ENCODE results near the gene VDAC1.
"Not testable (repeated sequence)": the region's sequence is repeated elsewhere in the genome, so short reads cannot be mapped to it uniquely, and the experiment has no call there.

VDAC1 gene

DNA sequence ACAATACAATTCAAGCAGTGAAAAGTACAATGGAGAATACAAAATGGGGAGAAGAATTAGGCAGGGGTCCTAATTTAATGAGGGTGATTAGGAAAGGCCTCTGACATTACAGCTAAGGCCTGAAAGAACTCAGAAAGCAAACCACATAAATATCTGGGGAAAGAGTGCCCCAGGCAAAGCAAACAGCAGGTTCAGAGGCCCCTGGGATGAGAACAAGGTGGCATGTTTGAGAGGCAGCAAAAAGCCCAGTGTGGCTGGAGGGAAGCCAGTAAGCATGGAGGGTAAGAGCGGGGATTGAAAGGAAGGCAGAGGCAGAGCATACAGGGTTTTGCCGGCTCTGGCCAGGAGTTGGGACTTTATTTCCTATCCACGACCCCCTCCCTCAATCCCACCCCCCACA, 33.4 kb upstream of the VDAC1 start:
- no peaks in the 10 kb centered on the region for H3K4me1 ChIP-seq (ENCODE audit: control insufficient read depth, insufficient read depth, low read length)
- no peaks in the 10 kb centered on the region for H3K9me3 ChIP-seq (replicated peaks; ENCODE audit: low read length)
- no peak overlapping the region for H3K4me3 ChIP-seq (ENCODE audit: low read length)
- no peaks in the 10 kb centered on the region for H3K36me3 ChIP-seq (ENCODE audit: insufficient read depth, low read length)
- H3K9ac ChIP-seq (ENCODE audit: low read depth, low read length) = no peak overlapping the region
- peaks cover 28% of the 10 kb centered on the region for H3K27me3 ChIP-seq (ENCODE audit: control insufficient read depth, insufficient read depth, low read length)
- no peak overlapping the region for H3K4me2 ChIP-seq (ENCODE audit: low read length)

DNA sequence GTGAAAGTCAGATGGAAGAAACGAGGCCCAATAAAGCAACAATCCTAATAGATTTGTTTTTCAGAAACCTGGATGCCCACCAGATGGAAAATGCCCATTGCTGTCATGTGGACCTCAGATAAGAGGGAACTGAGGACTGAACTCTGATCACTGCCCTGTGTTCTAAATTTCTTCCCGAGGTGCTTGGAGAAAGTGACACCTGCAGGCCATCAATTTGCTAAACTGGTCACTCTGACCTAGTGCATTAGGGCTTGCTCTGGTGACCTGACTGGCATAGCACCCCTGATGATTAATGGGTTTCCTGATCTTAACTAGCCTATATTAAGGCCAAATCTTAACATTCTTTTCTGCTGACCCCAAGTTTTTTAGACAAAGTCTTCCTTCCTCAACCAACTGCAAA, 32.4 kb upstream of the VDAC1 start:
- no peak overlapping the region for H3K9ac ChIP-seq (ENCODE audit: low read depth, low read length)
- H3K4me2 ChIP-seq (ENCODE audit: low read length) = no peak overlapping the region
- no peaks in the 10 kb centered on the region for H3K36me3 ChIP-seq (ENCODE audit: insufficient read depth, low read length)
- peaks cover 33% of the 10 kb centered on the region for H3K27me3 ChIP-seq (ENCODE audit: control insufficient read depth, insufficient read depth, low read length)
- H3K4me3 ChIP-seq (ENCODE audit: low read length) = no peak overlapping the region
- peaks cover 3% of the 10 kb centered on the region for H3K4me1 ChIP-seq (ENCODE audit: control insufficient read depth, insufficient read depth, low read length)
- no peaks in the 10 kb centered on the region for H3K9me3 ChIP-seq (replicated peaks; ENCODE audit: low read length)

DNA sequence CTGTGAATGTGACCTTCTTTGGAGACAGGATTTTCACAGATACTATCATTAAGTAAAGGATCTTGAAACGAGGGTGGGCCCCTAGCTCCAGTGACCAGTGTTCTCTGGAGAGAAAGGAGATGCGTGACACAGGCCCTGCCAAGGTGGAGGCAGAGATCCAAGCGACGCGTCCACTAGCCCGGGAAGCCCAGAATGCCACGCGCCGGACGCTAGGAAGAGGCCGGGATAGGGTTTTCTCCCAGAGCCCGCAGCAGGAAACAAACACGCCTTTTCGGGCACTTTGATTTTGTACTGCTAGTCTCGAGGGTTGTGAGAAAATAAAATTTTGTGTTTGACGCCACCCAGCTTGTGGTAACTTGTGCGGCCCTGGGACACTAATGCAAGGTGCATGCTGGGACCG, 29.6 kb upstream of the VDAC1 start:
- no peaks in the 10 kb centered on the region for H3K36me3 ChIP-seq (ENCODE audit: insufficient read depth, low read length)
- H3K4me2 ChIP-seq (ENCODE audit: low read length) = no peak overlapping the region

DNA sequence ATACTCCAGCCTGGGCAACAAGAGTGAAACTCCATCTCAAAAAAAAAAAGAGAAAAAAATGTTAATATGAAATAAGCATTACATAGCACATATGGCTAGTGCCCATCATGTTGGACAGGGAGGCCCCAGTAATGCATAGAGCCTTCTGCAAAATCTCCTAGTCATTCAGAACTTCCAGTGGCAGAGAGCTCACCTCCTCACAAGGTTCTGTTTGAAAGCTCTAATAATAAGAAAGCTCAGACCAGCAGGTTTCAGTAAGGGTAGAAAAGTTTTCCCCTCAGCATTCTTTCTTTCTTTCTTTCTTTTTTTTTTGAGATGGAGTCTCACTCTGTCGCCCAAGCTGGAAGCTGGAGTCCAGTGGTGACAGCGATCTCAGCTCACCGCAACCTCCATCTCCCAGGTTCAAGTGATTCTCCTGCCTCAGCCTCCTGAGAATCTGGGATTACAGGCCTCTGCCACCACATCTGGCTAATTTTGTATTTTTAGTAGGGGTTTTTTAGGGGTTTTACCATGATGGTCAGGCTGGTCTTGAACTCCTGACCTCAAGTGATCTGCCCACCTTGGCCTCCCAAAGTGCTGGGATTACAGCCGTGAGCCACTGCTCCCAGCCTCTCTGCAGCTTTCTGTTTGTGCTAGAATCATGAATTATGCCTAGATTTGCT, 25.7 kb upstream of the VDAC1 start:
- not testable (repeated sequence) for H3K36me3 ChIP-seq (ENCODE audit: insufficient read depth, low read length); H3K9ac ChIP-seq (ENCODE audit: low read depth, low read length); H3K4me3 ChIP-seq (ENCODE audit: low read length); H3K9me3 ChIP-seq (replicated peaks; ENCODE audit: low read length); H3K4me2 ChIP-seq (ENCODE audit: low read length)
- peaks cover 24% of the 10 kb centered on the region for H3K4me1 ChIP-seq (ENCODE audit: control insufficient read depth, insufficient read depth, low read length)
- H3K27me3 ChIP-seq (ENCODE audit: control insufficient read depth, insufficient read depth, low read length) = peaks cover 34% of the 10 kb centered on the region

More for the DNA sequence above, 29.6 kb upstream of the VDAC1 start:
- Histone ChIP-seq H3K4me3 (ENCODE audit: low read length) (no peak overlapping the region), H3K4me1 (ENCODE audit: control insufficient read depth, insufficient read depth, low read length) (peaks cover 12% of the 10 kb centered on the region), H3K9me3 (replicated peaks; ENCODE audit: low read length) (no peaks in the 10 kb centered on the region), H3K27me3 (ENCODE audit: control insufficient read depth, insufficient read depth, low read length) (peaks cover 38% of the 10 kb centered on the region), H3K9ac (ENCODE audit: low read depth, low read length) (no peak overlapping the region)

DNA sequence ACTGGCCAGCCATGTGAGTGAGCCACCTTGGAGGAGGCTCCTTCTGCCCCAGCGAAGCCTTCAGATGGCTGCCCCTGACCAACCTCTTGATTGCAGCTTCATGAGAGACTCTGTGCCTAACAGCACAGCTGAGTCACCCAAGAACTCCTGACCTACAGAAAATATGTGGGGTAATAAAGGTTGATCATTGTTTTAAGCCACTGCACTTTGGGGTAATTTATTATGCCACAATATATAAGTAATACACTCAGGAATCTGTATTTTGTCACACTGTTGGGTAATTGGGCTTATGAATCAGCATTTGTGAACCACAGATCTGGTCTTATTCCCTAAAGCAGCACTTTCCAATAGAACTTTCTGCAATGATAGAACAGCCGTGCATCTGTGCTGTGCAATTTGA, 24.4 kb upstream of the VDAC1 start:
- Histone ChIP-seq H3K4me2 (ENCODE audit: low read length) (peak overlapping the region; percentile 37), H3K9me3 (replicated peaks; ENCODE audit: low read length) (no peaks in the 10 kb centered on the region), H3K4me1 (ENCODE audit: control insufficient read depth, insufficient read depth, low read length) (peaks cover 24% of the 10 kb centered on the region), H3K27me3 (ENCODE audit: control insufficient read depth, insufficient read depth, low read length) (peaks cover 36% of the 10 kb centered on the region), H3K9ac (ENCODE audit: low read depth, low read length) (no peak overlapping the region), H3K4me3 (ENCODE audit: low read length) (no peak overlapping the region), H3K36me3 (ENCODE audit: insufficient read depth, low read length) (no peaks in the 10 kb centered on the region)

DNA sequence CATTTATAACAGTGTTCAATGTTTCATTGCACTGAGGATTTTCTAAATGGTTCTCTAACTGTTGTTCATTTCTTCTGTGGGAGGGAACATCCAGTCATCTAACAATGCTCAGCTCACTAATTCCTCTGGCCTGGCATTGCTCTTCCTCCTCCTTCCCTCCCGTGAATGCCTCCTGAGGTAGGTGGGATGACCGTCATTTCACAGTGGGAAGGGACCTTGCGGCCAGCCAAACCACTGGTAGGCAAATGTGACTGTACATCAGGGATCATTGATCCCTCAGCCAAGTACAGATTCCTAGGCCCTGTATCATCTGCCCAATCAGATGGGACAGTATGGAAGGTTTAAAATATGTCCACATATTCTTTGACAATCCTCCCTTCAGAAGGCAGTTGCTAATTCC, 23.7 kb upstream of the VDAC1 start:
- Histone ChIP-seq H3K9ac (ENCODE audit: low read depth, low read length) (no peak overlapping the region), H3K4me1 (ENCODE audit: control insufficient read depth, insufficient read depth, low read length) (peaks cover 24% of the 10 kb centered on the region), H3K4me3 (ENCODE audit: low read length) (no peak overlapping the region), H3K9me3 (replicated peaks; ENCODE audit: low read length) (no peaks in the 10 kb centered on the region), H3K4me2 (ENCODE audit: low read length) (peak overlapping the region; percentile 37), H3K36me3 (ENCODE audit: insufficient read depth, low read length) (no peaks in the 10 kb centered on the region), H3K27me3 (ENCODE audit: control insufficient read depth, insufficient read depth, low read length) (peaks cover 37% of the 10 kb centered on the region)

DNA sequence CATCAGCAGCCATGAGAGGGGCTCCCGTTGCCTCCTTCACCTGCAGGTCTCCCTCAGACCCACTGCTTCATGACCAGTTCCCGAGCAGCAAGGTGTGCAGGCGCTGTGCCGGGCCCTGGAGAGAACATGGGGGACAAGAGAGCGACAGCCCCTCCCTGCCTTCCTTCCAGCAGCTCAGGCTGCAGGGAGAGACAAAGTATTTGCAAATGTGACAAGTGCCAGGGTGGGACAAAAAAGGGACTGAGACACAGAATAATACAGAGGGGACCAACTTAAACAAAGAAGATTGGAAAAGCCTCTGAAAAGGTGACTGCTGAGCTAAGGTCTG, 22.5 kb upstream of the VDAC1 start:
- Histone ChIP-seq H3K36me3 (ENCODE audit: insufficient read depth, low read length) (no peaks in the 10 kb centered on the region), H3K4me2 (ENCODE audit: low read length) (no peak overlapping the region), H3K4me1 (ENCODE audit: control insufficient read depth, insufficient read depth, low read length) (peaks cover 22% of the 10 kb centered on the region), H3K4me3 (ENCODE audit: low read length) (no peak overlapping the region), H3K27me3 (ENCODE audit: control insufficient read depth, insufficient read depth, low read length) (peaks cover 39% of the 10 kb centered on the region), H3K9ac (ENCODE audit: low read depth, low read length) (no peak overlapping the region), H3K9me3 (replicated peaks; ENCODE audit: low read length) (no peaks in the 10 kb centered on the region)

DNA sequence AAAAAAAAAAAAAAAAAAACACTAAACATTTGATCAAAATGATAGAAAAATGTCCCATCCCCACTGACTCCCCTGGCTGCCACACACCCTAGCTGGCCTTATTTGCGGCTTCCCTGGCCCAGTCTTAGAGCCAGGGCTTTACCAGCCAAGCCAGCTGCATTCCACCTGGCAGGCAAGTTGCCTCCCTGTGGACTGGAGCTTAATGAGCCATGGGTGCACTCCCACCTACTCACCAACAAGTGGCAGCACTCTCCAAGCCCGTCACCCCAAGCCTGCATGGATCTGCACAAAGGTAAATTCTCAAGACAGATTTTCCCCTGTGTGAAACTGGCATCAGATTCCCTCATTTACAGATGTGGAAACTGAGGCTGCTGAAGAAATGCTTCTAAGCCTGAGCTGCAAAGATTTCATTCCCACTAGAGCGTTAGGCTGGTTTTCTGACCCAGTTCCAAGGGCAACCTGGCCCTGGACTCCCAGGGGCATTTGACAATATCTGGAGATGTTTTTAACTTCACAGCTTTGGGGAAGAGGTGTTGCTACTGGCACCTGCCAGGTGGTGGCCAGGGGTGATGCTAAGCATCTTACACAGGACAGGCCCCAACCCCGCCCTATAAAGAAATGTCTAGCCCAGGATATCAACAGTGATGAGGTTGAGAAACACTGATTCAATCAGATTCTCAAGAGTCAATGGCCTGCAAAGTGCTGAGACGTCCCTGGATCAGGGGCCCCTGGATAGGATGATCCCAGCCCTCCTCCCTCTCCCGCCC, 21.9 kb upstream of the VDAC1 start:
- no peaks in the 10 kb centered on the region for H3K9me3 ChIP-seq (replicated peaks; ENCODE audit: low read length)
- H3K4me3 ChIP-seq (ENCODE audit: low read length) = no peak overlapping the region
- peaks cover 43% of the 10 kb centered on the region for H3K27me3 ChIP-seq (ENCODE audit: control insufficient read depth, insufficient read depth, low read length)

DNA sequence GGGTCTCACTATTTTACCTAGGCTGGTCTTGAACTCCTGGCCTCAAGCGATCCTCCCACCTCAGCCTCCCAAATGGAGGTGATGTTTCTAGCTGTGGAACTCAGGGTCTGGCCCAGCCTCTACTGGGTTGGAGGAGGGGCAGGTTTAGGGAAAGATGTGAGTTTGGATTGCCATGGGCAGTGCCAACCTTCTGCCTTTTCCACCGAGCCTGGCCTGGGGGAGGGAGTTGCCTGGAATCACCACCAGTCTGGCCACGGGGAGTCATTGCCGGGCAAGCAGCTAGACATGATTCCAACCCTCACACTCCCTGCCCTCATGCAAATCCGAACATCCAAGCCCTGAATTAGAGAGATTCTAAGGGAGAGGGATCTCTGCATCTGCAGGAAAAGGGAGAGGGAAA, 21.0 kb upstream of the VDAC1 start:
- Histone ChIP-seq H3K4me2 (ENCODE audit: low read length) (no peak overlapping the region), H3K9ac (ENCODE audit: low read depth, low read length) (no peak overlapping the region), H3K4me3 (ENCODE audit: low read length) (no peak overlapping the region), H3K27me3 (ENCODE audit: control insufficient read depth, insufficient read depth, low read length) (peaks cover 43% of the 10 kb centered on the region), H3K36me3 (ENCODE audit: insufficient read depth, low read length) (no peaks in the 10 kb centered on the region), H3K4me1 (ENCODE audit: control insufficient read depth, insufficient read depth, low read length) (peaks cover 19% of the 10 kb centered on the region), H3K9me3 (replicated peaks; ENCODE audit: low read length) (no peaks in the 10 kb centered on the region)

More for the DNA sequence above, 21.9 kb upstream of the VDAC1 start:
- Histone ChIP-seq H3K36me3 (ENCODE audit: insufficient read depth, low read length) (no peaks in the 10 kb centered on the region), H3K4me1 (ENCODE audit: control insufficient read depth, insufficient read depth, low read length) (peaks cover 19% of the 10 kb centered on the region), H3K4me2 (ENCODE audit: low read length) (no peak overlapping the region), H3K9ac (ENCODE audit: low read depth, low read length) (no peak overlapping the region)

DNA sequence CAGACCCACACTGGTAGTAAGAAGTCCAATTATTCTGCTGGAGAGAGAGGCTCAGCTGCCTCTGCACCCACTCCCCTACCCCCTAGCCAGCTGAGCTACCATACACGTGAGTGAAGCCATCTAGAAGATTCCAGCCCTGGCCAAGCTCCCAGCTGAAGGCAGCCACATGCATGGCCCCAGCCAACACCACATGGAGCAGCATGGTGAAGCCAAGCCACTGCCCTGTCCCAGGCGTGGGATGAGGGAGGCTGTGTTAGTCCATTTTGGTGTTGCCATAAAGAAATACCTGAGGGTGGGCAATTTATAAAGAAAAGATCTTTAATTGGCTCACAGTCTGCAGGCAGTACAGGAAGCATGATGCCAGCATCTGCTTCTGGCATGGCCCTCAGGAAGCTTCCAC, 20.0 kb upstream of the VDAC1 start:
- H3K4me2 ChIP-seq (ENCODE audit: low read length) = no peak overlapping the region
- no peaks in the 10 kb centered on the region for H3K9me3 ChIP-seq (replicated peaks; ENCODE audit: low read length)
- peaks cover 48% of the 10 kb centered on the region for H3K27me3 ChIP-seq (ENCODE audit: control insufficient read depth, insufficient read depth, low read length)
- no peak overlapping the region for H3K9ac ChIP-seq (ENCODE audit: low read depth, low read length)
- peaks cover 16% of the 10 kb centered on the region for H3K4me1 ChIP-seq (ENCODE audit: control insufficient read depth, insufficient read depth, low read length)
- no peaks in the 10 kb centered on the region for H3K36me3 ChIP-seq (ENCODE audit: insufficient read depth, low read length)
- no peak overlapping the region for H3K4me3 ChIP-seq (ENCODE audit: low read length)

DNA sequence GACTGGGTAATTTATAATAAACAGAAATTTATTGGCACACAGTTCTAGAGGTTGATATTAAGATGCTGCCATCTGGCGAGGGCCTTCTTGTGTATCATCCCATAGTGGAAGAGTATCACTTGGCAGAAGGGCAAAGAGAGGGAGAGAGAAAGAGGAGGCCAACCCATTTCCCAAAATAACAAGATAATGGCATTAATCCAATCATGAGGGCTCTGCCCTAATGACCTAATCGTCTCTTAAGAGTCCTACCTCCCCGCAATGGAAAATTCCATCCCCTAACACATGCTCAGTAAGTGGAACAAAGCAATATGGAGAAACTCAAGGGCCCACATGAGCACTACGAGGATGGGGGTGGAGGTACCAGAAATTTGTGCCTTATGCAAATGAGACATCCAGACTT, 17.6 kb upstream of the VDAC1 start:
- Histone ChIP-seq H3K27me3 (ENCODE audit: control insufficient read depth, insufficient read depth, low read length) (peaks cover 65% of the 10 kb centered on the region), H3K4me3 (ENCODE audit: low read length) (no peak overlapping the region), H3K9ac (ENCODE audit: low read depth, low read length) (no peak overlapping the region), H3K9me3 (replicated peaks; ENCODE audit: low read length) (no peaks in the 10 kb centered on the region), H3K4me1 (ENCODE audit: control insufficient read depth, insufficient read depth, low read length) (no peaks in the 10 kb centered on the region), H3K36me3 (ENCODE audit: insufficient read depth, low read length) (no peaks in the 10 kb centered on the region), H3K4me2 (ENCODE audit: low read length) (no peak overlapping the region)

DNA sequence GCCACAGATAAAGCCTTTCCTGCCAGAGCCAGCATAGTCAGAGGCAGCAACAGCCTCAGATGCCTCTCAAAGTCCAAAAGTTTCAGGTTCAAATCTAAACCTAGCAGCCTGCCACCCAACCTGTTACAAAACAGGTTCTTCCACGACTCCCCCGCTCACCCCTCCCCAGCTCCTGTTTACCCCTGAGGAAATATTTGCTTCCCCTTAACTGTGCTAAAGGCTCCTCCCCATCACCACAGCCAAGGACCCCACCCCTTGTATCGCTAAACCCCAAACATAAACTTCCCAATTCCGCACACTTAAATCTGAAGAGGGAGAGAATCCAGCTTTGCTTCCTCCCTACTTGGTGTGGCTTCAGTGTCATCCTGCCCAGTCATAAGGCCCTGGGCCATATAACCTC, 15.4 kb upstream of the VDAC1 start:
- Histone ChIP-seq H3K4me3 (ENCODE audit: low read length) (no peak overlapping the region), H3K27me3 (ENCODE audit: control insufficient read depth, insufficient read depth, low read length) (peaks cover 58% of the 10 kb centered on the region), H3K4me1 (ENCODE audit: control insufficient read depth, insufficient read depth, low read length) (no peaks in the 10 kb centered on the region), H3K4me2 (ENCODE audit: low read length) (no peak overlapping the region), H3K9ac (ENCODE audit: low read depth, low read length) (no peak overlapping the region), H3K9me3 (replicated peaks; ENCODE audit: low read length) (no peaks in the 10 kb centered on the region), H3K36me3 (ENCODE audit: insufficient read depth, low read length) (no peaks in the 10 kb centered on the region)

Measured in skeletal muscle satellite cell (primary cell).